AG10803 (cell line): ENCODE data around the gene DOK5.

Source experiments
- DNase-seq: peaks from one replicate; pipeline ENCODE4 v3.0.0; 2010; ENCODE audit warnings: low read depth
- H3K4me3 ChIP-seq: 2 replicates; pipeline ENCODE4 v1.5.1; 2011; ENCODE audit warnings: mild to moderate bottlenecking, low read length, control low read depth
- TF ChIP-seq, protein P1 (sequence below): conservative IDR thresholded peaks from 2 replicates; pipeline ENCODE4 v1.5.1; 2011; ENCODE audit warnings: mild to moderate bottlenecking, low read length, control low read depth, inconsistent platforms

DOK5 gene

DNA sequence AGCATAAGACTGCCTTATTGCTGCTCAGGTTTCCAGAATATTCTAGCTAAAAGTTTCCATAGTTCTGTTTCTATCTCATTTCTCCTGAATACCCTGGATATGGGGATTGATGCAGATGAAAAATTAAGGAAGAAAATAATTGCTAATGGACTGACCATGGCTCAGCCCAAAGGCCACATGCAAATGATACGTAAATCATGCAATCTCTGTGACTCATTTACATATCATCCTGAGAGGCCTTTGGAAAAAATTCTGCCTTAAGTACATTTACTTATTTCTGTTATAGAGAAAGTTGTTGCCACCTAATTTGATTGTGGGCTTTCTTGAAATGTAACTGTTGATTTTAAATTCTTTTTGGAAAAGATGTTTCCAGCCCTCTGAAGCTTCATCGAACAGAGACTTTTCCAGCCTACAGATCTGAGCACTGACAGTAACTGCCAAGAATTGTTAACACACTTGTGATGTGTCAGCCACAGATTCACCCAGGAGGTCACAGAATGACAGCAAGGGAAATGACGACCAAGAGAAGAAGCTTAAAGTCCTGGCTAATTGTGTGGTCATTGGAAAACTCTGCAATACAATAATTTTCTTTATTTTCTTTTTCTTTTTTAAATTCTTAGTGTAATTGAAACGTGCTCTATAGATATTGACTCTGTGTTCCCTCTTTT lies 174.8 kb downstream of the DOK5 start:
- no peak overlapping the region for H3K4me3 ChIP-seq
- peak; percentile 12 for DNase-seq
- TF ChIP-seq, protein P1, sequence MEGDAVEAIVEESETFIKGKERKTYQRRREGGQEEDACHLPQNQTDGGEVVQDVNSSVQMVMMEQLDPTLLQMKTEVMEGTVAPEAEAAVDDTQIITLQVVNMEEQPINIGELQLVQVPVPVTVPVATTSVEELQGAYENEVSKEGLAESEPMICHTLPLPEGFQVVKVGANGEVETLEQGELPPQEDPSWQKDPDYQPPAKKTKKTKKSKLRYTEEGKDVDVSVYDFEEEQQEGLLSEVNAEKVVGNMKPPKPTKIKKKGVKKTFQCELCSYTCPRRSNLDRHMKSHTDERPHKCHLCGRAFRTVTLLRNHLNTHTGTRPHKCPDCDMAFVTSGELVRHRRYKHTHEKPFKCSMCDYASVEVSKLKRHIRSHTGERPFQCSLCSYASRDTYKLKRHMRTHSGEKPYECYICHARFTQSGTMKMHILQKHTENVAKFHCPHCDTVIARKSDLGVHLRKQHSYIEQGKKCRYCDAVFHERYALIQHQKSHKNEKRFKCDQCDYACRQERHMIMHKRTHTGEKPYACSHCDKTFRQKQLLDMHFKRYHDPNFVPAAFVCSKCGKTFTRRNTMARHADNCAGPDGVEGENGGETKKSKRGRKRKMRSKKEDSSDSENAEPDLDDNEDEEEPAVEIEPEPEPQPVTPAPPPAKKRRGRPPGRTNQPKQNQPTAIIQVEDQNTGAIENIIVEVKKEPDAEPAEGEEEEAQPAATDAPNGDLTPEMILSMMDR: no peak

DNA sequence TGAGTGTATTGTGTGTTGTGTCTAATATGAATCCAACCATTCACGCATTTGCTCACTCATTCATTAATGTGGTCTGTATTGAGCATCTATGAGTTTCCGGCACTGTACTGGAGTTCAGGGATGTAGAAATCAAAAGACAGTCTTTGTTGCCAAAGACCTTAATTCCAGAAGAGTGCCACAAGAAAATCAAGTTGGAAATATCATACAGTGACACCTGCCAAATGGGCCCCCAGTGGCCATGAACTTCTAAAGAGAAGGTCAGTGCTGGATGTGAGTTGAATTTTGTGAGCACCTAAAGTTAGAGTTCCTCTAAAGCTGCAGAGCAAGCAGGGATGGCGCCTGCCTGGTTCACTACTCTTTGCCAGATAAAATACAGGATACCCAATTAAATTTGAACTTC lies 175.9 kb downstream of the DOK5 start:
- no peak for DNase-seq
- TF ChIP-seq, protein P1: no peak
- H3K4me3 ChIP-seq: no peak overlapping the region

DNA sequence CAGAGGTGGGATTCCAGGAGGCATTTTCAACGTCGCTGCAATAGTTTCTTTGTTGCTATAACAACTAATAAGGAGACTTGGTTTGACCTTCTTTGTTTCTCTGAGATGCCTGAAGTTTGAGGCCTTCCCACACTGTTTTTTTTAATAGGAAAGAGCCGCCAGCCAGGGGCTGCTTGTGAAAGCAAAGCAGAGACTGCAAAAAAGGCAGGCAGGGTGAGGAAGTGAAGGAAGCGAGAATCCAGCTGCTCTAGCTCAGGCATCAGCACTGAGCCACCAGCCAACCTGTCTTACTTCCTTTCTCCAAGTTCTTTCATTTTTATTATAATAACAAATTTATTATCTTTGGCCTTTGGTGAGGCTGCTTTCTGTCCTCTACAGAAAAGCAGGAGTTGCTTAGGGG lies 179.1 kb downstream of the DOK5 start:
- DNase-seq: no peak
- H3K4me3 ChIP-seq: no peak overlapping the region
- TF ChIP-seq, protein P1: no peak

DNA sequence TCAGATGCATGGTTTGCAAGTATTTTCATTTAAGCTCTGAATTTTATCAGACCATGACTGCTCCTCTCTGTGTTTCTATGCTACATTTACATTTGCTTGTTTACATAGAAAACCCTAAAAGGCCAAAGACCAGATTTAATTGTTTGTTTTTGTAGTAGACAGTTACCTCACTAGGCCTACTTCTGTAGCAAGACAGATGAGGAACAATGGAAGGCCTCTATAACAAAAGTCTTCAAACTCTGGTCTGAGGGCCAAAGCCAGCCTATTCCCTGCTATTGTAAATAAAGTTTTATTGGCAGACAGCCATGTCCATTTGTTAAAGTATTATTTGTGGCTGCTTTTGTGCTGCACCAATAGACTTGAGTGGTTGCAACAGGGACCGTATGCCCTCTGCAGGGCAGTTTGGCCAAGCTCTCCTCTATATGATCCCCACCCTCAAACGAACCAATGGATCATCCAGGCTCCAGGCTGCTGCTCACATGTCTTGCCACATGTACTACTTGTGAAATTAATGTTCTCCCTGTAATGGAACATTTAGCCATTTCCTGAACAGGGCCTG lies 182.0 kb downstream of the DOK5 start:
- no peak overlapping the region for H3K4me3 ChIP-seq
- DNase-seq: no peak
- TF ChIP-seq, protein P1: no peak

DNA sequence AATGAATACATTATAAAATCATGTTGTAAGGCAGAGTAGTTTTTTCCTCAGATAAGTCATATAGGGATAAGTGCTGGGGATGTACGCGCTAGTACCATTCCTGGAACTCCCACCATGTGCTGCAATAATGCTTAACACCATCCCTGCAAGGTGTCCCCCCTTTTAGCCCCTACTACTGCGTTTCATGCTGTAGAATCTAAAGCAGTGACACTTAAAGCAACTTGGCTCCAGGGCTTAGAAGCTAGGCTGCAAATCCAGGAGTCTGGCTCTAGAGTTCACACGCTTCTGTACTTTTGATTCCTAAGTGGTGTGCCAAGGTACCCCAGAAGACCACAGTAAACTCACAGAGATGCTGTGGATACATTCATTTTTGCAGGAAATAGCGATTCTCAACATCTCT lies 183.1 kb downstream of the DOK5 start:
- no peak overlapping the region for H3K4me3 ChIP-seq
- DNase-seq: no peak
- TF ChIP-seq, protein P1: no peak

DNA sequence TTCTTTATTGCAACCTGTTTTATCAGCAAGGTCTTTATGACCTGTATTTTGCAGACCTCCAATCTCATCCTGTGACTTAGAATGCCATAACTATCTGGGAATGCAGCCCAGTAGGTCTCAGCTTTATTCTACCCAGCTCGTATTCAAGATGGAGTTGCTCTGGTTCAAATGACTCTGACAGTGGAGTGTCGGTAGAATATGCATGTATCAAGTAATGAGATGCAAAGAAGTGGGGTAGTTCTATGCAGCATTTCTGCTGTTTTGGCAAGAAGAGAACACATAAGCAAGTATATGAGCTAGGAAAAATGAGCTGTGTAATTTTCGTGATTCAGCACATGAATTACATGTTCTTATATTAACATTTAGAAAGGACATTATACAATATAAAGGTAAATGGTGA lies 185.9 kb downstream of the DOK5 start:
- DNase-seq: no peak
- TF ChIP-seq, protein P1: no peak
- H3K4me3 ChIP-seq: no peak overlapping the region

DNA sequence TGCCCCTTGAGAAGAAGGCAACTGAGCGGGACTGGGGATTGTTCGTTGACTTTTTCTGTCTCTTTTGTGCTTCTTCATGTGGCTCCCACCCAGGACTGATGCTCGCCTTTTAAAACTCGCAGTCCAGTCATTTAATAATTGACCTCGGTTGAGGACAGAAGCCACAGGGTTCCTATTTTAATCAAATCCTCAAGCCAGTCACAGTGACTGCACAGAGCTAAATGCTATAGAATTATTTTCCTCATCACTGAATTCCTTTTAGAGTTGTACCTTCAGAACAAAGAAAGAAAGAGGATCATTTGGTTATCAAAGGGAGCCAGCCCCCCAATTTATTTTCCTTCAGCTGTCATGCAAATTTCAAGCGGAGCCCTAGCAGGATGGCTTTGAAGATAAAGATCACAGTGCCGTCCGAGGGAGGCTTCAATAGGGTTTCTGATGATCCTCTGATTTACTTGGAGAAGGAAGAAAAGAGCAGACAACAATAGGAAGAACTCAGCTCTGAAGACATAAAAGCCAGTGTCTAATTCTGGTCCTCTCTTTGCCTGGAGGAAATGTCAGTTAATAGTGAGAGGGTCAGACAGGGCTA lies 186.6 kb downstream of the DOK5 start:
- DNase-seq: no peak
- H3K4me3 ChIP-seq: no peak overlapping the region
- TF ChIP-seq, protein P1: no peak
